Measurements from ENCODE around the gene CYBB.
A peak's percentile ranks its signal among the peaks of the same experiment; 100 is the strongest.

CYBB gene

DNA sequence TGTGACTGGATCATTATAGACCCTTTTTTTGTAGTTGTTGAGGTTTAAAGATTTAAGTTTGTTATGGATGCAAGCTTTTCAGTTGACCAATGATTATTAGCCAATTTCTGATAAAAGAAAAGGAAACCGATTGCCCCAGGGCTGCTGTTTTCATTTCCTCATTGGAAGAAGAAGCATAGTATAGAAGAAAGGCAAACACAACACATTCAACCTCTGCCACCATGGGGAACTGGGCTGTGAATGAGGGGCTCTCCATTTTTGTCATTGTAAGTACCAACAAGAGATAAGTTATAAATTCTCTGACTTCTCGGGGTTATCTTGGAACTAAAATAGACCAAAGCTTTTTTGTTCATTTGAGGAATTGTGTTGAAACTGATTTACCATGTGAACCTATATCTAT lies at the start of gene CYBB:
CYBB (plus strand) TSS at position 203 of the 400 bp plus-strand sequence; CDS start at position 222, 19 bp downstream.
- no peak within 1 kb of the TSS for H3K4me3 ChIP-seq (ENCODE audit: insufficient read length, low read depth)
- H3K36me3 ChIP-seq (ENCODE audit: insufficient read depth, insufficient read length, low read length) = no peaks in the 10 kb centered on the region
- no peaks in the 10 kb centered on the region for H3K27me3 ChIP-seq (ENCODE audit: insufficient read depth, insufficient read length)
- no peaks in the 10 kb centered on the region for H3K9me3 ChIP-seq (ENCODE audit: insufficient read depth, low read length)
- TF ChIP-seq ZNF274 (IDR thresholded peaks at IDR 0.05; ENCODE audit: low read depth, low read length) (no peak), YY1 (IDR thresholded peaks at IDR 0.05; ENCODE audit: insufficient read depth, insufficient read length) (no peak), SUZ12 (IDR thresholded peaks at IDR 0.05; ENCODE audit: extremely low read depth, insufficient read depth, insufficient read length) (no peak)
- no peaks in the 10 kb centered on the region for H3K4me1 ChIP-seq (ENCODE audit: insufficient read depth, insufficient read length)
- no peak within 1 kb of the TSS for H3K9ac ChIP-seq (ENCODE audit: insufficient read length, low read depth)
- no peak for DNase-seq (ENCODE audit: low read depth, low spot score)

DNA sequence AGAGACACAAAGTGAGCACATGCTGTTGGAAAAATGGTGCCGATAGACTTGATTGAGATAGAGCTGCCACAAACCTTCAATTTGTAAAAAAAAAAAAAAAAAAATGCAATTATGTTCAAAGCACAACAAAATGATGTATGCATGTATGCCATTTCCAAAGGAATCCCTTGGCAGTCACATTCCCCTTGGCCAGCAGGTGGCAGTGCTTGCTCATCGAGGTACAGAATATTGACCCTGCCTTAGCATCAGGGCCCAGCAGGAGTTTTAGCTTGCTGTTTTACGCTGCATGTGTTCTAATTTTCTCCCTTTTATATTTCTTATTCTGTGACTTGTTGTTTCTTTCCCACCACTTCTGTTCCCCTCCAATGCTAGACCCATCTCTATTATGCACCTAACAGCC lies 34.5 kb upstream of the CYBB start:
- Histone ChIP-seq H3K4me1 (ENCODE audit: insufficient read depth, insufficient read length) (no peaks in the 10 kb centered on the region), H3K27me3 (ENCODE audit: insufficient read depth, insufficient read length) (no peaks in the 10 kb centered on the region), H3K9me3 (ENCODE audit: insufficient read depth, low read length) (no peaks in the 10 kb centered on the region), H3K4me3 (ENCODE audit: insufficient read length, low read depth) (no peak overlapping the region), H3K36me3 (ENCODE audit: insufficient read depth, insufficient read length, low read length) (no peaks in the 10 kb centered on the region), H3K9ac (ENCODE audit: insufficient read length, low read depth) (no peak overlapping the region)
- TF ChIP-seq ZNF274 (IDR thresholded peaks at IDR 0.05; ENCODE audit: low read depth, low read length) (no peak), YY1 (IDR thresholded peaks at IDR 0.05; ENCODE audit: insufficient read depth, insufficient read length) (no peak), SUZ12 (IDR thresholded peaks at IDR 0.05; ENCODE audit: extremely low read depth, insufficient read depth, insufficient read length) (no peak)
- peak; percentile 40 for DNase-seq (ENCODE audit: low read depth, low spot score)

DNA sequence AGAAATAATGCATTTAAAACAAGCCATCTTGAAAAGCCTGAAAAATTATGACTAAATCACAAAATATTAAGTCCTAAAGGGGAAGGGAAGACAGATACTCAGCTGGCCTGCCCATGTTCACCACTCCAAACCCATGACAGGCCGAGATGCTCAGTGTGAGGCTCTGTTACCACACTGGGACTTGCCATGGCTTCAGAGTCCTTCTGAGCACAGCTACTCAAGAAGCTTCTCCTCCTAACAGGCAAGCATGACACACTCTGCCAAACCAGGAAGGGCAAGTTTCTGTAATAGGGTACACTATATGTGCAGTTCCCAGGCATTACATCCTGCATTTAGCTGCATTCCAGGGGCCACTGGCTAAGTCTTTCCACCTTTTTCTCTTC lies 34.0 kb upstream of the CYBB start:
- H3K9ac ChIP-seq (ENCODE audit: insufficient read length, low read depth) = no peak overlapping the region

DNA sequence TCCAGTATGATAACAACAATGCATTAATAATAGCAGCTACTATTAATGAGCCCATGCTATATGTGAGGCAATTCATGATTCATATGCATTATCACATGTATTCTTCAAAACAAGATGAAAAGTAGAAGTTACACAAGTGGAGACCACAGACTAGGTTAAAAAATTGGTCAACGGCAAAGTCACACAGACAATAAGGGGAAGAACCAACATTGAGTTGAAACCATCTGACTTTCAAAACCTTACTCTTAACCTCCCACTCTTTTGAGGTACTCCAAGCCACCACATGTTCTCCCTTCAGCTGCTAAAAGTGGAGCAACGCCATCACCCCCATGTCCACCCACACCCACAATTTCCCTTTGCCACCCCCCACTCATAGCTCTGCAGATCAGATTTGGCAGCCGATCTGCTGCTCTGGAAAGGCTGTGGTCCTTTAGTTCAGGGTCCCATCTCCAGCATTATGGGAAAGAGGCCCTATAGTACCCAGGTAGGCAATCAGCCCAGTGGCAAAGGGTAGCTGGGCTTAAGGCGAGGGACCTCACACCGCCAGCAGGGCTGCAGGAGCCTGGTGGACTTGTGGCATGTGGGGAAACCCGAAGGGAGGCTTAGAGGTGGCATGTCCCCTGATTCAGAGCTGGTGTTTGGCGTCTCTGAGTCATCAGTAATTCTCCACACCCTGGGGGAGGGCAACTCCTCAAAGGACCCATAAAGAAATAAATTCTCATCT lies 33.5 kb upstream of the CYBB start:
- Histone ChIP-seq H3K4me1 (ENCODE audit: insufficient read depth, insufficient read length) (no peaks in the 10 kb centered on the region), H3K9me3 (ENCODE audit: insufficient read depth, low read length) (no peaks in the 10 kb centered on the region), H3K36me3 (ENCODE audit: insufficient read depth, insufficient read length, low read length) (no peaks in the 10 kb centered on the region), H3K9ac (ENCODE audit: insufficient read length, low read depth) (no peak overlapping the region), H3K27me3 (ENCODE audit: insufficient read depth, insufficient read length) (no peaks in the 10 kb centered on the region), H3K4me3 (ENCODE audit: insufficient read length, low read depth) (no peak overlapping the region)
- DNase-seq (ENCODE audit: low read depth, low spot score) = no peak
- TF ChIP-seq ZNF274 (IDR thresholded peaks at IDR 0.05; ENCODE audit: low read depth, low read length) = no peak
- TF ChIP-seq YY1 (IDR thresholded peaks at IDR 0.05; ENCODE audit: insufficient read depth, insufficient read length) = no peak
- TF ChIP-seq SUZ12 (IDR thresholded peaks at IDR 0.05; ENCODE audit: extremely low read depth, insufficient read depth, insufficient read length) = no peak

More for the DNA sequence above, 34.0 kb upstream of the CYBB start:
- H3K4me3 ChIP-seq (ENCODE audit: insufficient read length, low read depth) = no peak overlapping the region
- H3K4me1 ChIP-seq (ENCODE audit: insufficient read depth, insufficient read length) = no peaks in the 10 kb centered on the region
- no peaks in the 10 kb centered on the region for H3K36me3 ChIP-seq (ENCODE audit: insufficient read depth, insufficient read length, low read length)
- no peak for DNase-seq (ENCODE audit: low read depth, low spot score)
- TF ChIP-seq SUZ12 (IDR thresholded peaks at IDR 0.05; ENCODE audit: extremely low read depth, insufficient read depth, insufficient read length) (no peak), YY1 (IDR thresholded peaks at IDR 0.05; ENCODE audit: insufficient read depth, insufficient read length) (no peak), ZNF274 (IDR thresholded peaks at IDR 0.05; ENCODE audit: low read depth, low read length) (no peak)
- H3K9me3 ChIP-seq (ENCODE audit: insufficient read depth, low read length) = no peaks in the 10 kb centered on the region
- H3K27me3 ChIP-seq (ENCODE audit: insufficient read depth, insufficient read length) = no peaks in the 10 kb centered on the region

DNA sequence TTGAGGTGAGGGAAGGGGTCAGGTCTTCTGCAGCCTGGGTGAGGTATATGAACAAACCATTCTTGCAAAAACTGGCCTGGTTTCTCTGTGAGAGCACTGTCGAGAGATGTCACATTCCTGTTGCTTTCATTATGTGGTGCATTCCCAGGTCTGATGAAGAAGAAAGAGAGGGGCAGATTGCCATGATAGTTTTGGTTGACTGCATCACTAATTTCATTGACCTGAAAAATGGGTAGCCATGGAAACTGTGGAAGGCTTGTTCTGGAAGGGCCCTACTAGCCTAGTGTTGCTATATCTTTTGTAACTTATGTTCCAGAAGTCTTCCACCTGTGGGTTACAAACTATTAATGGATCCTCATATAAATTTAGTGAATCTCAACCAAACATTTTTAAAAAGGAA lies 32.9 kb upstream of the CYBB start:
- H3K36me3 ChIP-seq (ENCODE audit: insufficient read depth, insufficient read length, low read length) = no peaks in the 10 kb centered on the region
- no peaks in the 10 kb centered on the region for H3K27me3 ChIP-seq (ENCODE audit: insufficient read depth, insufficient read length)
- no peak for DNase-seq (ENCODE audit: low read depth, low spot score)
- H3K4me1 ChIP-seq (ENCODE audit: insufficient read depth, insufficient read length) = no peaks in the 10 kb centered on the region
- no peak overlapping the region for H3K4me3 ChIP-seq (ENCODE audit: insufficient read length, low read depth)
- H3K9me3 ChIP-seq (ENCODE audit: insufficient read depth, low read length) = no peaks in the 10 kb centered on the region
- no peak for TF ChIP-seq ZNF274 (IDR thresholded peaks at IDR 0.05; ENCODE audit: low read depth, low read length)
- H3K9ac ChIP-seq (ENCODE audit: insufficient read length, low read depth) = no peak overlapping the region

DNA sequence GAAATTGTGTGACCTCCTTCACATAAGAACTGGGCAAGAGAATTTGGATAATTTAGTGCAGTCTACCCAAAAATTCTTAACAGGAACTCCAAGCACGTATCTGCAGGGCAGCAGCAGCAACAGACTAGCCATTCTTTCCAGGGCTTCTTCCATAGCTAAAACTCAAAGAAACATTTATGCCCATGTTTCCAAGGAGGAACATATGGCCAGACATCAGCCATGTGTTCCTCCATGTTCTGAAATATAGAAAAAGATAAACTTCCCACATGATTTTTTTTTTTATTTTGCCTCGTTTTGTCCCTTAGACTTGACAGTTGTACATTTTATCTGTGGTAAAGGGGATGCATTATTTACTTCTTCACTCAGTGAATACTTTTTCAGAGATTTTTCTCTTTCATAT lies 27.6 kb upstream of the CYBB start:
- Histone ChIP-seq H3K36me3 (ENCODE audit: insufficient read depth, insufficient read length, low read length) (no peaks in the 10 kb centered on the region), H3K4me1 (ENCODE audit: insufficient read depth, insufficient read length) (no peaks in the 10 kb centered on the region), H3K27me3 (ENCODE audit: insufficient read depth, insufficient read length) (no peaks in the 10 kb centered on the region), H3K9ac (ENCODE audit: insufficient read length, low read depth) (no peak overlapping the region), H3K4me3 (ENCODE audit: insufficient read length, low read depth) (no peak overlapping the region), H3K9me3 (ENCODE audit: insufficient read depth, low read length) (no peaks in the 10 kb centered on the region)
- DNase-seq (ENCODE audit: low read depth, low spot score) = no peak
- TF ChIP-seq ZNF274 (IDR thresholded peaks at IDR 0.05; ENCODE audit: low read depth, low read length) (no peak), SUZ12 (IDR thresholded peaks at IDR 0.05; ENCODE audit: extremely low read depth, insufficient read depth, insufficient read length) (no peak), YY1 (IDR thresholded peaks at IDR 0.05; ENCODE audit: insufficient read depth, insufficient read length) (no peak)

DNA sequence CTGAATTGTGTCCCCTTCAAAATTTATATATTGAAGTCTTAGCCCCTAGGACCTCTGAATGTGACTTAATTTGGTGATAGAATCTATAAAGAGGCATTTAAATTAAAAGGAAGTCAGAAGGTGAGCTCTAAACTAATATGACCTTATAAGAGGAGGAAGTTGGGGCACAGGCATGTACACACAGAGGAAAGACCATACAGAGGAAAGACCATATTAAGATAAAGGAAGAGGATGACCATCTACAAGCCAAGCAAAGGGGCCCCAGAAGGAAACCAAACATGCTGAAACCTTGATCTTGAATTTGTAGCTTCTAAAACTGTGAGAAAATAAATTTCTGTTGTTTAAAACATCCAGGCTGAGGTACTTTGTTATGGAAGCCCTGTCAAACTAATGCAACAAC lies 26.9 kb upstream of the CYBB start:
- H3K4me1 ChIP-seq (ENCODE audit: insufficient read depth, insufficient read length) = no peaks in the 10 kb centered on the region
- DNase-seq (ENCODE audit: low read depth, low spot score) = no peak
- H3K4me3 ChIP-seq (ENCODE audit: insufficient read length, low read depth) = no peak overlapping the region

More for the DNA sequence above, 26.9 kb upstream of the CYBB start:
- H3K36me3 ChIP-seq (ENCODE audit: insufficient read depth, insufficient read length, low read length) = no peaks in the 10 kb centered on the region
- no peaks in the 10 kb centered on the region for H3K9me3 ChIP-seq (ENCODE audit: insufficient read depth, low read length)
- TF ChIP-seq SUZ12 (IDR thresholded peaks at IDR 0.05; ENCODE audit: extremely low read depth, insufficient read depth, insufficient read length) (no peak), ZNF274 (IDR thresholded peaks at IDR 0.05; ENCODE audit: low read depth, low read length) (no peak), YY1 (IDR thresholded peaks at IDR 0.05; ENCODE audit: insufficient read depth, insufficient read length) (no peak)
- no peak overlapping the region for H3K9ac ChIP-seq (ENCODE audit: insufficient read length, low read depth)
- no peaks in the 10 kb centered on the region for H3K27me3 ChIP-seq (ENCODE audit: insufficient read depth, insufficient read length)
